ENCODE results near the gene TIMM10B. TPM values are rescaled to one million over a fixed set of nuclear protein-coding genes. Genes with fewer than 3 reads are reported as not detected.

TIMM10B gene
- polyA plus RNA-seq, 1 donor from 2014 or later = 24.9 TPM

- H3K4me2 ChIP-seq (ENCODE audit: low read length) = no peak overlapping the region
- no peaks in the 10 kb centered on the region for H3K36me3 ChIP-seq (ENCODE audit: insufficient read depth, low read length)
- H4K20me1 ChIP-seq (ENCODE audit: insufficient read depth) = no peaks in the 10 kb centered on the region
- no peak overlapping the region for H3K9ac ChIP-seq (ENCODE audit: low read length)
- no peaks in the 10 kb centered on the region for H3F3A ChIP-seq (ENCODE audit: insufficient read depth, low read length, poor library complexity, severe bottlenecking)
- H2AFZ ChIP-seq (ENCODE audit: low read depth, low read length) = no peak overlapping the region
- no peaks in the 10 kb centered on the region for H3K9me3 ChIP-seq (ENCODE audit: low read length)
- H3K9me2 ChIP-seq (ENCODE audit: insufficient read depth, low read length) = no peaks in the 10 kb centered on the region
- H3K4me3 ChIP-seq (ENCODE audit: low read length) = no peak overlapping the region
- no peak for TF ChIP-seq POLR2AphosphoS5 (IDR thresholded peaks at IDR 0.05)
- no peak for TF ChIP-seq CTCF (IDR thresholded peaks at IDR 0.05; ENCODE audit: poor library complexity, severe bottlenecking)
- no peak for TF ChIP-seq EZH2 (IDR thresholded peaks at IDR 0.05; ENCODE audit: borderline replicate concordance, insufficient read depth, low read length, poor library complexity, severe bottlenecking)
- no peak for TF ChIP-seq RAD21 (conservative IDR thresholded peaks at IDR 0.05)
- TF ChIP-seq EP300 (conservative IDR thresholded peaks at IDR 0.05; ENCODE audit: poor library complexity, severe bottlenecking) = no peak
- TF ChIP-seq TAF1 (IDR thresholded peaks at IDR 0.05; ENCODE audit: low read depth) = no peak
- no peak for TF ChIP-seq MXI1 (conservative IDR thresholded peaks at IDR 0.05; ENCODE audit: poor library complexity, severe bottlenecking)
- no peak for TF ChIP-seq SMC3 (conservative IDR thresholded peaks at IDR 0.05; ENCODE audit: poor library complexity)
- no peak for TF ChIP-seq REST (IDR thresholded peaks at IDR 0.05; ENCODE audit: borderline replicate concordance)
- H3K79me2 ChIP-seq (replicated peaks; ENCODE audit: insufficient read depth, low read length) = no peaks in the 10 kb centered on the region
- no peaks in the 10 kb centered on the region for H3K27me3 ChIP-seq (ENCODE audit: insufficient read depth, low read depth, low read length)
- no peak overlapping the region for H3K27ac ChIP-seq (ENCODE audit: low read length)
Measured at GRCh38 chr11:6504166-6504565, 22.9 kb downstream of the TIMM10B start.

GRCh38 chr11:6505577-6506240 lies 24.4 kb downstream of the TIMM10B start:
- no peaks in the 10 kb centered on the region for H3F3A ChIP-seq (ENCODE audit: insufficient read depth, low read length, poor library complexity, severe bottlenecking)
- no peaks in the 10 kb centered on the region for H4K20me1 ChIP-seq (ENCODE audit: insufficient read depth)
- no peaks in the 10 kb centered on the region for H3K9me2 ChIP-seq (ENCODE audit: insufficient read depth, low read length)
- no peak overlapping the region for H3K9ac ChIP-seq (ENCODE audit: low read length)
- TF ChIP-seq EZH2 (IDR thresholded peaks at IDR 0.05; ENCODE audit: borderline replicate concordance, insufficient read depth, low read length, poor library complexity, severe bottlenecking) (no peak), REST (IDR thresholded peaks at IDR 0.05; ENCODE audit: borderline replicate concordance) (no peak), RAD21 (conservative IDR thresholded peaks at IDR 0.05) (peak; percentile 70), EP300 (conservative IDR thresholded peaks at IDR 0.05; ENCODE audit: poor library complexity, severe bottlenecking) (no peak), TAF1 (IDR thresholded peaks at IDR 0.05; ENCODE audit: low read depth) (no peak), CTCF (IDR thresholded peaks at IDR 0.05; ENCODE audit: poor library complexity, severe bottlenecking) (peak; percentile 80), SMC3 (conservative IDR thresholded peaks at IDR 0.05; ENCODE audit: poor library complexity) (peak; percentile 82)
- H3K36me3 ChIP-seq (ENCODE audit: insufficient read depth, low read length) = no peaks in the 10 kb centered on the region
- no peak overlapping the region for H3K4me3 ChIP-seq (ENCODE audit: low read length)
- H3K9me3 ChIP-seq (ENCODE audit: low read length) = no peaks in the 10 kb centered on the region
- no peak overlapping the region for H3K4me2 ChIP-seq (ENCODE audit: low read length)
- no peak overlapping the region for H3K27ac ChIP-seq (ENCODE audit: low read length)
- H3K27me3 ChIP-seq (ENCODE audit: insufficient read depth, low read depth, low read length) = no peaks in the 10 kb centered on the region
- H3K79me2 ChIP-seq (replicated peaks; ENCODE audit: insufficient read depth, low read length) = no peaks in the 10 kb centered on the region
- no peak overlapping the region for H2AFZ ChIP-seq (ENCODE audit: low read depth, low read length)

All from neural cell (in vitro differentiated cells).